Measurements from ENCODE around the gene PLK3.
A peak's percentile ranks its signal among the peaks of the same experiment; 100 is the strongest.
"Not testable (repeated sequence)": the region's sequence is repeated elsewhere in the genome, so short reads cannot be mapped to it uniquely, and the experiment has no call there.

PLK3 gene

GRCh38 chr1:44808938-44809917 is 9.1 kb downstream of the PLK3 start:
- no peak for DNase-seq

GRCh38 chr1:44810101-44810761 is 10.1 kb downstream of the PLK3 start:
- DNase-seq, result peak; percentile 45

- DNase-seq, result not testable (repeated sequence)
Observed at GRCh38 chr1:44810762-44811105, 10.6 kb downstream of the PLK3 start.

GRCh38 chr1:44811234-44811633 is 11.1 kb downstream of the PLK3 start:
- peak; percentile 30 for DNase-seq

GRCh38 chr1:44812822-44813543 is 12.8 kb downstream of the PLK3 start:
- DNase-seq, result peak; percentile 56

GRCh38 chr1:44815926-44816325 is 15.7 kb downstream of the PLK3 start:
- not testable (repeated sequence) for DNase-seq

GRCh38 chr1:44817307-44817706 is 17.1 kb downstream of the PLK3 start:
- DNase-seq, result no peak

- DNase-seq, result peak; percentile 35
Observed at GRCh38 chr1:44817771-44818495, 17.8 kb downstream of the PLK3 start.

- DNase-seq, result peak; percentile 49
Observed at GRCh38 chr1:44819196-44819607, 19.0 kb downstream of the PLK3 start.

GRCh38 chr1:44819608-44820327 is 19.6 kb downstream of the PLK3 start:
- peak; percentile 91 for DNase-seq

- peak; percentile 42 for DNase-seq
Observed at GRCh38 chr1:44820328-44821239, 20.4 kb downstream of the PLK3 start.

- DNase-seq, result no peak
Observed at GRCh38 chr1:44821240-44821715, 21.1 kb downstream of the PLK3 start.

GRCh38 chr1:44822131-44822701 is 22.0 kb downstream of the PLK3 start:
- DNase-seq, result no peak

- DNase-seq, result no peak
Observed at GRCh38 chr1:44822981-44823451, 22.8 kb downstream of the PLK3 start.

- not testable (repeated sequence) for DNase-seq
Observed at GRCh38 chr1:44824392-44824791, 24.2 kb downstream of the PLK3 start.

GRCh38 chr1:44826375-44827196 is 26.4 kb downstream of the PLK3 start:
- no peak for DNase-seq

- no peak for DNase-seq
Observed at GRCh38 chr1:44827197-44828002, 27.2 kb downstream of the PLK3 start.

- no peak for DNase-seq
Observed at GRCh38 chr1:44828003-44828651, 27.9 kb downstream of the PLK3 start.
